T-helper 22 cell (primary cell): ENCODE data around the gene CD244.
"Not testable (repeated sequence)": the region's sequence is repeated elsewhere in the genome, so short reads cannot be mapped to it uniquely, and the experiment has no call there.

Experiments
- DNase-seq: peaks from one replicate; pipeline ENCODE4 v3.0.0-alpha.2; 2020; ENCODE audit warnings: low read depth

The CD244 gene

DNA sequence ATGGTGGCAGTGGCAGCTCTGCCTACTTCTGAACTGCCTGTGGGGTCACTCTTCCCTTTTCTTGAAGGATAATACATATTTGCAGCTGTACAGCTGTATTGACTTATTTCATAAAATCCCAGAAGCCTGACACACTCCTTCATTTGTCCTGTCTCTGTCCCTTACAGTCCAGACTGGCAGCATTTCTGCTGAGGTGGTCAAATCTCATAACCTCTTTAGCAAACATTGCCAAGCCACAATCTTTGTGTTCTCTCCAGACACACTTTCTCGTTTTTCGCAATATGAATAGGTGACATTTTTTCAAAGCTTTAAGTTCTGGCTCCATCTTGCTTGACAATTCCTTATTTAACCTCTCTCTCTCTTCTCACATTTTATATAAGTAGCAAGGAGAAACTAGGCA is 51.5 kb downstream of the CD244 start:
- no peak for DNase-seq

DNA sequence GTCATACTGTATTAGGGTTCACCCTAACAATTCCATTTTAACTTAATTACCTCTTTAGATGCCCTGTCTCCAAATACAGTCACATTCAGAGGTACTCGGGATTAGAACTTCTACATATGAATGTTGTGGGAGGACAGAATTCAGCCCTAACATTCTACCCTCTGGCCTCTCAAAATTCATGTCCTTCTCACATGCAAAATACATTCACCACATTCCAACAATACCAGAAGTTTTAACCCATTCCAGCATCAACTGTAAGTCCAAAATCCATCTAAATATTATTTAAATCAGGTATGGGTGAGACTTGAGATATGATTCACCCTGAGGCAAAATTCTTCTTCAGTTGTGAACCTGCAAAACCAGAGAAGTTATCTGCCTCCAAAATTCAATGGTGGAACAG is 52.2 kb downstream of the CD244 start:
- DNase-seq = no peak

GRCh38 chr1:160808289-160808688 is 54.4 kb downstream of the CD244 start:
- no peak for DNase-seq

GRCh38 chr1:160807738-160808137 is 54.9 kb downstream of the CD244 start:
- DNase-seq = no peak

DNA sequence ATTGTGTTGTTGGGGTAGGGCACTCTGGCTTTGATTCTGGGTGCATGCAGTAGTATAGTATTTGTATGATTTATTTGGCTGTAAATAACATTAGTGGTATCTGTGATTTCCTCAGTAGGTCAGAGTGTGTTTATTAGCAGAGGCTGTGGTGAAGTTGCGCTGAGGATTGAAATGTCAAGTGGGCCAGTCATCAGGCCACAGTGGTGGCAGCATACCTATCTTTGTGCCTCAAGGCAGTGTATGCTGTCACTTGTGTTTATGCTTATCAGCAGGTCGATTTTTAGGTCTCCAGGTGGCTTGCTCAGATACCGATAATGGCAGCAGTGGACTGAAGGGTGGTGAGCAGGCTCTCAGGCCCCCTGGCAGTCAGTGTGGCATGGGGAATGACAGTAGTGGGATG is 55.4 kb downstream of the CD244 start:
- DNase-seq = no peak

GRCh38 chr1:160806784-160807183 is 55.9 kb downstream of the CD244 start:
- no peak for DNase-seq

DNA sequence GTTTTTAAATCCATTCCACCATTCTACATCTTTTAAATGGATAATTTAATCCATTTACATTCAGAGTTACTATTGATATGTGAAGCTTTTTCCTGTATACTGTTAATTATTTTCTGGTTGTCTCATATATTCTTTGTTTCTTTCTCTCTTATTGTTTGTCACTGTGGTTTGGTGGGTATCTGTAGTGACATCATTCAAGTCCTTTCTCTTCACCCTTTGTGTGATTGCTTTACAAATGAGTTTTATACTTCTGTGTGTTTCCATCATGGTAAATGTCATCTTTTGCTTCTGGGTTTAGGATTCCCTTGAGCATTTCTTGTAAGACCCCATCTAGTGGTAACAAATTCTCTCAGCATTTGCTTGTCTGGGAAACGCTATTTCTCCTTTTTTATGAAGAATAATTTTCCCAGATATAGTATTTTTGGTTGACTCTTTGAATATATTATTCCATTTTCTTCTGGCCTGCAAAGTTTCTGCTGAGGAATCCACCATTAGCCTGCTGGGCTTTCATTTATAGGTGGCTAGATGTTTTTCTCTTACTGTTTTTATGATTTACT is 56.5 kb downstream of the CD244 start:
- DNase-seq = no peak

DNA sequence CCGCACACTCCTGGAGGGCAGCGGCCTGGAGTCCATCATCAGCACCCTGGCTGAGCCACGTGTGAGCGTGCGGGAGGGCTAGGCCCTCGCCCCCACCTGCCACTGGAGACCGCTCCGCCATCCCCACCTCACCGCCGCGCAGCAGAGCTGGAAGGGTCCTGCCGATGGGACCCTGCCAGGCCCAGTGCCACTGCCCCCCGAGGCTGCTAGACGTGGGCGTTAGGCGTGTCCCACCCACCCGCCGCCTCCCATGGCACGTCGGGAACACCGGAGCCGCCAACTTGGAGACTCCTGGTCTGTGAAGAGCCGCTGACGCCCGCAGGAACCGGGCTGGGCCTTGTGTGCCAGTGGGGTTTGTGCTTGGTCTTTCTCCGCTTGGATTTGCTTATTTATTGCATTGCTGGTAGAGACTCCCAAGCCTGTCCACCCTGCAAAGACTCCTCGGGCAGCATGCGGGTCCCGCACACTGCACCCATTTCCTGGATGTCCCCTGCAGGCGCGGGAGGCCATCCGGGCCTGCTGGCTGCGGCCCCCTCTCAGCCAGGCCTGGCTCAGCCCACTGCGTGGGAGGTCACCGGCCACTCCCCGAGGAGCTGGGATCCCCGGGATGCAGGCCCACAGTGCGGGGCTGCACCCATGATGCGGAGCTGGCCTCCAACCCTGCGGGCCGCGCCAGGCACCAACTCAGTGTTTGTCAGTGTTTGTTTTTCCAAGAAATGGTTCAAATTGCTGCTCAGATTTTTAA is 60.7 kb downstream of the CD244 start:
- DNase-seq = no peak

DNA sequence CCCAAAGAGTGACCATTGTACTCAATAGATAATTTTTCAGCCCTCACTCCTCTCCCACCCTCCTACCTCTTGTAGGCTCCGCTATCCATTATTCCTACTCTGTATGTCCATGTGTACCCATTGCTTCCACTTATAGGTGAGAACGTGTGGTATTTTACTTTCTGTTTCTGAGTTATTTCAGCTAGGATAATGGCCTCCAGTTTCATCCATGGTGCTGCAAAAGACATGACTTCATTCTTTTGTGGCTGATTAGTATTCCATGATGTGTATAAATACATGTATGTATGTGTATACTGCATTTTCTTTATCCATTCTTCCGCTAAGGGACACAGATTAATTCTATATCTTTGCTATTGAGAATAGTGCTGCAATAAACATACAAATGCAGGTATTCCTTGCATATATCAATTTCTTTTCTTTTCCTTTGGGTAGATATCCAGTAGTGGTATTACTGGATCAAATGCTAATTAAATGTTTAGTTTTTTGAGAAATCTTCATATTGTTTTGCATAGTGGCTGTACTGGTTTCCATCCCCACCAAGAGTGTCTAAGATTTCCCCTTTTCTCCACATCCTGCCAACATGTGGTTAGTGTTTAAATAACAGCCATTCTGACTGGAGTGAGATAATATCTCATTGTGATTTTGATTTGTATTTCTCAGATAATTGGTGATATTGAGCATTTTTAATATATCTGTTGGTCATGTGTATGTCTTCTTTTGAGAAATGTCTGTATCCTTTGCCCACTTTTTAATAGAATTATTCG is 61.9 kb downstream of the CD244 start:
- DNase-seq = no peak

DNA sequence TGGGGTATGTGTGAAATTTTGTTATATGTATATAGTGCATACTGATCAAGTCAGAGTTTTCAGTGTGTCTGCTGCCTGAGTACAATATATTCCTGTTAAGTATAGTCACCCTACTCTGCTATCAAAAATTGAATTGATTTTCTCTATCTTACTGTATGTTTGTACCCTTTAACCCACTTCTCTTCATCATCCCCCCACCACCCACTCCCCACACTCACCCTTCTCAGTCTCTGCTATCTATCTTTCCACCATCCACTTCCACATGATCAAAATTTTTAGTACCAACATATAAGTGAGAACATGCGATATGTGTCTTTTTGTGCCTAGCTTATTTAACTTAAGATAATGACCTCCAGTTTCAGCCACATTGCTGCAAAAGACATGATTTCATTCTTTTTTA is 62.5 kb downstream of the CD244 start:
- DNase-seq = no peak

DNA sequence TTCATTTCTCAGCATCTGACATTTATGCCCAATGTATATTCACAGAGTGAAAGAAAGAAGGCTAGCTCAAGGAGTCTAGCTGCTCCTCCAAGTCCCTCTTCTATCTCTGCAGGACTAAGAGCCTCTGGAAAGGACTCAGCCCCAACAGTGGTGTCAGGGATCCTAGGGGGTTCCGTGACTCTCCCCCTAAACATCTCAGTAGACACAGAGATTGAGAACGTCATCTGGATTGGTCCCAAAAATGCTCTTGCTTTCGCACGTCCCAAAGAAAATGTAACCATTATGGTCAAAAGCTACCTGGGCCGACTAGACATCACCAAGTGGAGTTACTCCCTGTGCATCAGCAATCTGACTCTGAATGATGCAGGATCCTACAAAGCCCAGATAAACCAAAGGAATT is 63.0 kb downstream of the CD244 start:
- no peak for DNase-seq

- no peak for DNase-seq
Measured at GRCh38 chr1:160798439-160798838, 64.2 kb downstream of the CD244 start.

- peak; percentile 51 for DNase-seq
Measured at GRCh38 chr1:160797861-160798273, 64.8 kb downstream of the CD244 start.

DNA sequence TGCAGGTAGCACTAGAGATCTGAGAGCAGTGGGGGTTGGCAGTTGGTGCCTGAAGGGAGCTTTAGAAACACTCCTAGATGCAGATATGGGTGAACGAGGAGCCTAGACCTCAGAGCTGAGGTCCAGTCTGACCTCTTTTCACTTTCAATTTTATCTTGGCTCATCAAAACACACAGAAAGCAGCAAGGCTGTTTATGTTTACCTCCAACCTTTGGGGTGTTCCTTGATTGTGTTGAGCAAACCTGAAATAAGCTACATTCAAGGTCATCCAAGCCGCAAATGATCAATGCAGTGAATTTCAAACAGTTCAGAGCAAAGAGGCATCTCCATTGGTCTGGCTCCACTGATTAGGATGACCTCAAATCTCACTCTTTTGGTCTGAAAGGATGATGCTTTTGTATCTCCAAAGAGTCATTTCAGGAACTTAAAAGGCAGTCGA is 65.4 kb downstream of the CD244 start:
- DNase-seq = no peak

- DNase-seq = peak; percentile 82
Measured at GRCh38 chr1:160795951-160796383, 66.7 kb downstream of the CD244 start, which contains the start of gene LY9. Gene LY9 (plus strand): TSS chr1:160796174. CDS start chr1:160796188, 14 bp downstream.

DNA sequence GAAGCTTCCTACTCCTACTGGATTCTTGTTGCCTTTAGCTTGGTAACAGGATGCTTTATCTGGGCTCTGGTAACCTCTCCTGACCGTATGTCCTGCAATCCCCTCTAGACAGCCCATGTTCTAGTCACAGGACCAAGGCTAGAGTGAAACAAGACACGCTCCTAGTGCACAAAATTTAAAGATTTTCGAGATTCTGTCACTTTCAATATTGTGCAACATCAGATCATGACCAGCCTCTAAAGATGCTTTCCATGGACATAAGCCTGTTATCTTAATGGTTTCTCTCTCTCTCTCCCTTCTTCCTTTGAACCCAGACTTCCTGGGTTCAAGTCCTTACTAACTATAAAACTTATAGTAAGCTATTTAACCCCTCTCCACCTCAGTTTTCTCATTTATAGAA is 68.3 kb downstream of the CD244 start:
- DNase-seq = no peak

- DNase-seq = no peak
Measured at GRCh38 chr1:160789702-160790611, 72.7 kb downstream of the CD244 start.

GRCh38 chr1:160789051-160789701 is 73.5 kb downstream of the CD244 start:
- no peak for DNase-seq

DNA sequence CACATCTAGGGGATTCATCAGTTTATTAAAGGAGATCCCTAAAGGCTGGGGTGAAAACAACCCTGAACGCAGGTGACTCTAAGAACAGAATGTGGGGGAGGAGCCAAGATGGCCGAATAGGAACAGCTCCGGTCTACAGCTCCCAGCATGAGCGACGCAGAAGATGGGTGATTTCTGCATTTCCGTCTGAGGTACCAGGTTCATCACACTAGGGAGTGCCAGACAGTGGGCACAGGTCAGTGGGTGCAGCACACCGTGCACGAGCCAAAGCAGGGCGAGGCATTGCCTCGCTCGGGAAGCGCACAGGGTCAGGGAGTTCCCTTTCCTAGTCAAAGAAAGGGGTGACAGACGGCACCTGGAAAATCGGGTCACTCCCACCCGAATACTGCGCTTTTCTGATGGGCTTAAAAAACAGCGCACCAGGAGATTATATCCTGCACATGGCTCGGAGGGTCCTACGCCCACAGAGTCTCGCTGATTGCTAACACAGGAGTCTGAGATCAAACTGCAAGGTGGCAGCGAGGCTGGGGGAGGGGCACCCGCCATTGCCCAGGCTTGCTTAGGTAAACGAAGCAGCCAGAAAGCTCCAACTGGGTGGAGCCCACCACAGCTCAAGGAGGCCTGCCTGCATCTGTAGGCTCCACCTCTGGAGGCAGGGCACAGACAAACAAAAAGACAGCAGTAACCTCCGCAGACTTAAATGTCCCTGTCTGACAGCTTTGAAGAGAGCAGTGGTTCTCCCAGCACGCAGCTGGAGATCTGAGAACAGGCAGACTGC is 79.5 kb downstream of the CD244 start:
- not testable (repeated sequence) for DNase-seq

- DNase-seq = no peak
Measured at GRCh38 chr1:160781914-160782689, 80.6 kb downstream of the CD244 start.
